HG03060 (cell line): Measurements from ENCODE around the gene EXOC2.

Experiments used
- ATAC-seq: cut with Tn5 transposase; IDR thresholded peaks from one replicate; pipeline ENCODE4 v1.9.1; 2021; ENCODE audit warnings: low read depth, moderate number of reproducible peaks; ENCODE audit not compliant: unreplicated experiment

The EXOC2 gene, protein sequence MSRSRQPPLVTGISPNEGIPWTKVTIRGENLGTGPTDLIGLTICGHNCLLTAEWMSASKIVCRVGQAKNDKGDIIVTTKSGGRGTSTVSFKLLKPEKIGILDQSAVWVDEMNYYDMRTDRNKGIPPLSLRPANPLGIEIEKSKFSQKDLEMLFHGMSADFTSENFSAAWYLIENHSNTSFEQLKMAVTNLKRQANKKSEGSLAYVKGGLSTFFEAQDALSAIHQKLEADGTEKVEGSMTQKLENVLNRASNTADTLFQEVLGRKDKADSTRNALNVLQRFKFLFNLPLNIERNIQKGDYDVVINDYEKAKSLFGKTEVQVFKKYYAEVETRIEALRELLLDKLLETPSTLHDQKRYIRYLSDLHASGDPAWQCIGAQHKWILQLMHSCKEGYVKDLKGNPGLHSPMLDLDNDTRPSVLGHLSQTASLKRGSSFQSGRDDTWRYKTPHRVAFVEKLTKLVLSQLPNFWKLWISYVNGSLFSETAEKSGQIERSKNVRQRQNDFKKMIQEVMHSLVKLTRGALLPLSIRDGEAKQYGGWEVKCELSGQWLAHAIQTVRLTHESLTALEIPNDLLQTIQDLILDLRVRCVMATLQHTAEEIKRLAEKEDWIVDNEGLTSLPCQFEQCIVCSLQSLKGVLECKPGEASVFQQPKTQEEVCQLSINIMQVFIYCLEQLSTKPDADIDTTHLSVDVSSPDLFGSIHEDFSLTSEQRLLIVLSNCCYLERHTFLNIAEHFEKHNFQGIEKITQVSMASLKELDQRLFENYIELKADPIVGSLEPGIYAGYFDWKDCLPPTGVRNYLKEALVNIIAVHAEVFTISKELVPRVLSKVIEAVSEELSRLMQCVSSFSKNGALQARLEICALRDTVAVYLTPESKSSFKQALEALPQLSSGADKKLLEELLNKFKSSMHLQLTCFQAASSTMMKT

DNA sequence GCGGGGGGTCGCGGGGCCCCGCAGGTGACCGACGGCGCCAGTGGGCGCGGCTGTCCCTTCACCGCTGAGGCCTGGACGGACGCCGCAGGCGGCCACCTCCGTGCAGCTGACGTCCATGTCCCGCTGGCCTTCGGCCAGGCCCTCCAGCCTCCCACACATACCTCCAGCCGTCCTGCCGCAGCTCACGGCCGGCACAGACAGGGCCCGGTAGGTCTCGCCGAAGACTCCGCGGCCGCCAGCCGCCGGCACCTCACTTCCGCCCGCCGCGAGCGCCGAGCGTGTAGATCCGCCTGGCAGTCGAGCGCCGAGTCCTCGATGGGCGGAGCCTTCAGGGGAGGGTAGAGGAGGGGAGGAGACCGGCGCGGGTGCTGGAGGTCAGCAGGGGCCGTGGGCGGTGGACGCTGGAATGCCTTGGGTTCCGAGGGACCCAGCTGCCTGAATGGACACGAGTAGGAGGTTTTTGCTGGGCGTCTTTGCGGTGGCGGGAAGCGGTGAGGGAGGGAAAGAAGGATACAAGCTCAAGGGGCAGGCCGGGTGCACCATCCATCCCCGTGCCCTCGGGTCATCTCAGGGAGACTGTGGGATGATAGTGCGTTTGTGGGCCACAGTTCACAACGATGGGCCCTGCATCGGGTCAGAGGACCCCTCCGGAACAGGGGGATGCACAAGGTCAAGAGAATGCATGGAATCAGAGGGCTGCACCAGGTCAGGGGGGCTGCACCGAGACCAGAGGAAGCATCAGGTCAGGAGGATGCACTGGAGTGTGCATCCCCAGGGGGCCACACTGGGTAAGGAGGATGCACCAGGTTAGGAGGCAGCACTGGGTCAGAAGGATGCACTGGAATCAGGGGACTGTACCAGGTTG lies at the start of gene EXOC2:
TSS of gene EXOC2 (minus strand) at position 282 of the 865 bp plus-strand sequence. CDS start 55,321 bp downstream, outside the sequence.
- ATAC-seq: peak; percentile 58

DNA sequence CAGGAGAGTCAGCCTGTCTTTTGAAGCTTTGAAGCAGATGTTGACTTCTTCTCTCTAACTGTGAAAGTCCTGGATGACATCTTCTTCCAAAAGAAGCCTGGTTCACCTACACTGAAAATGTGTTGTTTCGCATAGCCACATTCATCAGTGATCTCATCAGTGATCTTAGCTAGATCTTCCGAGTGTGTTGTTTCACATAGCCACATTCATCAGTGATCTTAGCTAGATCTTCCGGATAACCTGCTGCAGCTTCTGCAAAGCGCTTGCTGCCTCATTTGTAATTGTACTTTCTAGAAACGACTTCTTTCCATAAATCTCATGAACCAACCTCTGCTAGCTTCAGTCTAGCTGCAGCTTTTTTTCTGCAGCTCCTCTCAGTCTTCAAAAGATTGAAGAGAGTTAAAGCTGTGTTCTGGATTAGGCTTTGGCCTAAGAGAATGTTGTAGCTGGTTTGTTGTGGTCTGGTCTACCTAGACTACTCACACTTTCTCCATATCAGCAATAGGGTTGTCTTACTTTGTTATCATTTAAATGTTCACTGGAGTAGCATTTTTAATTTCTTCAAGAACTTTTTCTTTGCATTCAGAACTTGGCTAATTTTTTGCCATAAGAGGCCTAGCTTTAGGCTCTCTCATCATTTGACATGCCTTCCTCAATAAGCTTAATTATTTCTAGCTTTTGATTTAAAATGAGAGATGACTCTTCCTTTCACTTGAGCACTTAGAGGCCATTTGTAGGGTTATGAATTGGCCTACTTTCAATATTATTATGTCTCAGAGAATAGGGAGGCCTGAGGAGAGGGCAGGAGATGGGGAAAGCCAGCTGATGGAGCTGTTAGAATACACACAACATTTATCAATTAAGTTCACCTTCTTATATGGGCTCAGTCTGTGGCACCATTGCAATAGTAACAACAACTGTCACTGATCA lies 48.7 kb upstream of the EXOC2 start:
- ATAC-seq: no peak

DNA sequence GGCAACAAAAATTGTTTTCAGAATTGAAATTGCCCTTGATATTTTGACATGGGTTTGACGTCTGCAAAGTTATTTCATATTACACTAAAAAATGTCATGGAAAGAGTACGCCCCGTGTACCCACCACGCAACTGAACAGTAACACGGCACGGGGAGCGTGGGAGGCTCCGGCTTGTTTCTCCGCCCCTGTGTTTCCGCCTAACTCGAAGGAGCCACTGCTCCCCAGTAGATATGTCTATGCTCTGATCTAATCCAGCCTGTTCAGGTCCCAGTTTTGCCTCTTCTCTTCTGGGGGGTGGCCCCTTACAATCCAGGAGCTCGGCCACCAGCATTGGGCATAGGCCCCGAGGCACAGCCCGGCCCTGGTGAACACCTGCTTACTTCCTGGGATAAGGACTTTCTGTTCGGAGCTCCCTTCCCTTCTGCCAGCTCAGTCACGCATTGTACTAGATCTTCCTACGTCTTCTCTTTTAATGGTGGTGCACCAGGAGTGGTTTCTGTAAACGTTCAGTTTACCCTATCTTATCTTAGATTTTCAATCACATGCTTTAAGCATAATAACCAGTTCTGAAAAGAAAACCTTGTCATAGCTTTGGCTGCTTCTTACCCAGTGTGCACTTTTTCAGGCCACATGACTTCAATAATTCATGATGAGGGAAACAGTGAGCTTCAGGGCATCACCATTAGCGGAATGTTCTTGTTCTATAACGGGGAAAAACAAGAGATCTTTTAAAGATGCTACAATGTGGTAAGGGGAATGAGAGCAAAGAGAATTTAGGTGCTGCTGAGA lies 43.9 kb upstream of the EXOC2 start:
- ATAC-seq: no peak

GRCh38 chr6:733431-734219 lies 40.7 kb upstream of the EXOC2 start:
- no peak for ATAC-seq

DNA sequence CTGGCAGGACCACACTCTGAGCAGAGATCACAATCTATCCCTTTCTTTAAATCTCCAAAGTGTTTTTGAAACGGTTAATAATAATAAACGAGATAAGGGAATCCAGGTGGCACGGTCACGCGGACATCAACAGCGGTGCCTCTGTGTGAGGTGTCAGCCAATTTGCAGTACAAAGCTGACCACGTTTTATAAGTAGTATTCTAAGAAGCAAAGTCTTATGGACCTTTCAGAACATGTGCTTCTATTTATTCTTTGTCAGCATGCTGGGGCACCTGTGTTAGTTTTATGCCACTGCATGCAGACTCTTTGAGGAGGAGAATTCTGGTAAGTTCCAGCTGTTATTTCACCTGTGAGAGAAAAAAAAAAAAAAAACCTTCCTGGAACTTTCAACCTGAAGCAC lies 39.0 kb upstream of the EXOC2 start:
- no peak for ATAC-seq

DNA sequence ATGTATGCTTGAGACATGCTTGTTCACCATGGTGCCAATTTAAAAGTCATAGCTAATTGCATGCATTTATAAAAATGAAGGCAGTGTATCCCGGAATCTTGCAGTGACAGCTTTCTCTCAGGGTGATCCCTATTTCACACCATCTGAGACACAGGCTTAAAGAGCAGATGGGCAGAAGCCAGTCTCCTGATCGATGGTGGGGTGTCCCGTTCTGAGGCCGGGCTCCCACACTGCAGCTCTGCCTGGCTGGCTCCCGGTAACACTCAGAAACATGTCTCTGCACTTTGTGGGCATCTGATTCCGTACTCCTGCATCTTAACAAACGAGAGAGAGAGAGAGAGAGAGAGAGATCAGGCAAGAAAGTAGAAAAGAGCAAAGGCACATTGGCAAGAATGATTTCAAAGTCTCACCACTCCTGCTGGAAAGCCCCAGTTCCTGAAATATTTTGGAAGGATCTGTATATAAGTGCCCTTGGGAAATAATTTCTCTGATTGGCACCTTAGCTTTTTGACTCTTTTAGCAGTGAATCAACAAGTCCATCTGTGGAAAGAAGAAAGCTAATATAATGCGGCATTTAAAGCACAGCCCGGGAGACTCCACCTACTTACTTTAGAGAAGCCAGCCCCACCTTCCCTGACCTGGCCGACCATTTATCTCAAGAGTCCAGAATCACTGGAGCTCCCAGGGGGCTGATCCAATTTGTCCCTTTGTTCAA lies 36.8 kb upstream of the EXOC2 start:
- no peak for ATAC-seq

- ATAC-seq: no peak
These were observed 34.9 kb upstream of the EXOC2 start for GRCh38 chr6:727856-728255.

- no peak for ATAC-seq
These were observed 30.6 kb upstream of the EXOC2 start for GRCh38 chr6:723540-723939.

DNA sequence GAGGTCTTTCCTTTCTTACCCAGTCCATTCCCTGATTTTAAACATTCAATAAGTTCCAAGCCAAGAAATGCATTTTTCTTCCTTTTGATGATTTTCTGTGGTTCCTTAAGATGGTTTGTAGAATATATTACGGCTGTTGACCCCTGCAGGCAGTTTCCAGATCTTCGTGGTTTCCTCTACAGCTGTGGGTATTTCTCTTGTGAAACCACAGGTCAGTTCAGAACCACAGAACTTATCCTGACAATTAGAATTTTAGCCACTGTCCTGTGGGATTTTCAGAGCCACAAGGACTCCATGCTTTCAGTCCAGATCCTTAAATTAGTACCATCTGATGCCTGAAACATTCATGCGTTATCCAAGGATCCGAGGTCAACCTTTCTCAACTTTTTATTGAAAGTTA lies 29.7 kb upstream of the EXOC2 start:
- no peak for ATAC-seq

- ATAC-seq: no peak
These were observed 29.2 kb upstream of the EXOC2 start for GRCh38 chr6:722077-722524.

- ATAC-seq: no peak
These were observed 25.4 kb upstream of the EXOC2 start for GRCh38 chr6:718345-718744.

DNA sequence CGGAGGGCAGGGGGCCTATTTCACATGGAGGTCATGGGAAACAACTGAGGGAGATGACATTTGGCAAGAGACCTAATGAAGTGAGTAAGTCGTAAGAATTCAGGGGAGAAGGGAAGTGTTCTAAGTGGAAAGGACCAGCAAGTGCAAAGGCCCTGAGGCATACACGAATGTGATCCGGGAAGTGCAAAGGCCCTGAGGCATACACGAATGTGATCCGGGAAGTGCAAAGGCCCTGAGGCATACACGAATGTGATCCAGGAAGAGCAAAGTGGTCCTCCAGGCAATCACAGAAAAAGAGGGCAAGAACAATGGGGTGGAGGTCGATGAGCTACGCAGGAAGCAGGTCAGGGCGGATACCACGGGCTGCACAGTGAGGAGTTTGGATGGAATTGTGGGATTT lies 24.2 kb upstream of the EXOC2 start:
- no peak for ATAC-seq

GRCh38 chr6:715709-716491 lies 23.0 kb upstream of the EXOC2 start:
- no peak for ATAC-seq

- ATAC-seq: no peak
These were observed 21.2 kb upstream of the EXOC2 start for GRCh38 chr6:714100-714499.

DNA sequence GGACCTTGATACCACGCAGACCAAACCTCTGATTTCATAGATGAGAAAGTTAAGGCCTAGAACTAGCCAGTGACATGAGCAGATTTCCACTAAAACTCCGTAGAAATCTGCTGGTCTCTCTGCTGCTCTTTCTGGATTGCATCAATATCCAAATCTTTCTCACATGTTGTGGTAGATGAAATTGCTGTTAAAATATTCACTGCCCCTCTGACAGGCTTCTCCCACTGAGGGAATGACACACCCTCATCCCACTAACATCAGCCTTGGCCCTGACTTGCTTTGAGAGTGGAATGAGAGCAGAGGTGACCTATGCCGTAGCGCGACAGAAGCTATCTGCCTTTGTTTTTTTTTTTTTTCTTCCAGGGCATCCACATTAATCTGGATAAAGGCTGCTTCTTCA lies 20.4 kb upstream of the EXOC2 start:
- no peak for ATAC-seq

DNA sequence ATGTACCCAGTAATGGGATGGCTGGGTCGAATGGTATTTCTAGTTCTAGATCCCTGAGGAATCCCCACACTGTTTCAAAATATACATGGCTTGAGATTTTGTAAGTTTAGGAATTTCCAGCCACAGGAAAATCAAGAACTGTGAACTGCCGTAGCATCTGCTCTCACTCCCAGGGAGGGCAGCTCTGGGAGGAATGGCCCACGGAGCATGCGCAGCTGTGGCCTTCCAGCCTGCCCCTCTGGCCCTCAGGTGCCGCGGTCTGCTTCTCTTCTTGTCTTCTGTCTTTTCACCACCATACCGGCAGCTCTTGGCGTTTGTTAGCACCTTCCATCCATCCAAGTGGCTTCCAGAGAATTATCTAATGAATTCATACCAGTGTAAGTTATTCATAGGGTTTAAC lies 19.9 kb upstream of the EXOC2 start:
- no peak for ATAC-seq

- ATAC-seq: no peak
These were observed 19.0 kb upstream of the EXOC2 start for GRCh38 chr6:711925-712324.
